Stimulated activated CD4-positive, alpha-beta T cell treated with anti-CD3 and anti-CD28 coated beads, Interleukin-12 subunit alpha, Interleukin-12 subunit beta, amount 100 ng/mL, for 4 hours (primary cell): Measurements from ENCODE around the gene ILK.

Experiments
- DNase-seq: peaks from one replicate; pipeline ENCODE4 v3.0.0-alpha.2; 2020

ILK gene

DNA sequence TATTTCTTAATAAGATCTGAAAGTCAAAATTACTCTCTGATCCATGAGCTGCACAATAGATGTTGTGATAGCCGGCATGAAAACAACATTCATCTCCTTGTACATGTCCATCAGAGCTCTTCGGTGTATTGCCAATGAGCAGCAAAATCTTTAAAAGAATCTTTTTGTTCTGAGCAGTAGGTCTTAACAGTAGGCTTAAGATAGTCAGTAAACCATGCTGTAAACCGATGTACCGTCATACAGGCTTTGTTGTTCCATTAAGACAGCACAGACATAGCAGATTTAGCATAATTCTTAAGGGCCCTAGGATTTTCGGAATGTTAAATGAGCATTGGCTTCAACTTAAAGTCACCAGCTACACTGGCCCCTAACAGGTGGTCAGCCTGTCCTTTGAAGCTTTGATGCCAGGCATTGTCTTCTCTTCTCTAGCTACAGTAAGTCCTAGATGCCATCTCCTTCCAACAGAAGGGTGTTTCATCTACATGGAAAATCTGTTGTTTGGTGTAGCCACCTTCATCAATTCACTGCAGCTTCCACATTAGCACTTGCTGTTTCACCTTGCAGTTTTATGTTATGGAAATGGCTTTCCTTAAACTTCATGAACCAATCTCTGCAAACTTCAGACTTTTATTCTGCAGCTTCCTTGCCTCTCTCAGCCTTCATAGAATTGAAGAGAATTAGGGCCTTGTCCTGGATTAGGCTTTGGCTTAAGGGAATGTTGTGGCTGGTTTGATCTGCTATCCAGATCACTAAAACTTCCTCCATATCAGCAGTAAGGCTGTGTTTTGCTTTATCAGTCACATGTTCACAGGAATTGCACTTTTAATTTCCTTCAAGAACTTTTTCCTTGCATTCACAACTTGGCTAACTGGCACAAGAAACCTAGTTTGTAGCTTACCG lies 28.5 kb upstream of the ILK start:
- DNase-seq = no peak

DNA sequence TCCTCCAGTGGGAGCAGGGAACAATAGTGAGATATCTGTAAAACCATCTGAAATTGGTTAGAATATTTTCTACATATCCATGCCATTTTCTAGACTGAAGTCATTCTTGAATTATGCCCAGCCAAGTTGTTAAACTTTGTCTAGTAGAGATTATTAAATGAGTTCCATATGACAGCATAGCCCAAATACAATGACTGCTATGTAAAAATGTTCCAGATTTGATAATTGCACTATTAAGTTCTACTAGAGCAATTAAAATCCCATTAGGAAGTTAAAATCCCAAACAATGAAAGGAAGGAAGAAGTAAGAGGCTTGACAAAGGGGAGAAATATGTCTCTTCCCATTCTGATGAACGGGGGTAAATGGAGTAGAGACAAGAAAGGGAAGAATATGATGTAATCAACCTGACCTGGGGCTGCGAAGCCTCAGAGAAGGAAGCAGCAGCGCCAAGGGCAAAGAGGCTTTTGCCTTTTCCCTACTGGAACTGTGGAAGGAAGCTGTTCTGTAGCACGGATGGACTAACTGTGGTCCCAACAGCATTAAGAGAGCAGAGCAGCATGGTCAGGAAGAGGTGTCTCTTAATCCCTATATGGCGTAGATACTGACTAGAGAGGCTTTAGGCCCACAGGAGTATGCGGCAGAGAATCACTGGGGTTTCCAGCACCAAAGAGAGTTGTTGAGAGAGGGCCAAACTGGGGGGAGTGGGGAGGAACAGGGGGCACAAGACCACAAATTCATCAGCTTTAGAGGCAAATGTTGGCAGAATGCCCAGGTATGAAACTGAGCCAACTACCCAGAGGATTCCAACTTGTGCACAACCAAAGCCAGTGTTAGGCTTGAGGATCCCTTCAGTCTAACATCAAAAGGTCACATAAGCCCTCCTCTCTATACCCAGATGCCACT lies 26.9 kb upstream of the ILK start:
- DNase-seq = no peak

DNA sequence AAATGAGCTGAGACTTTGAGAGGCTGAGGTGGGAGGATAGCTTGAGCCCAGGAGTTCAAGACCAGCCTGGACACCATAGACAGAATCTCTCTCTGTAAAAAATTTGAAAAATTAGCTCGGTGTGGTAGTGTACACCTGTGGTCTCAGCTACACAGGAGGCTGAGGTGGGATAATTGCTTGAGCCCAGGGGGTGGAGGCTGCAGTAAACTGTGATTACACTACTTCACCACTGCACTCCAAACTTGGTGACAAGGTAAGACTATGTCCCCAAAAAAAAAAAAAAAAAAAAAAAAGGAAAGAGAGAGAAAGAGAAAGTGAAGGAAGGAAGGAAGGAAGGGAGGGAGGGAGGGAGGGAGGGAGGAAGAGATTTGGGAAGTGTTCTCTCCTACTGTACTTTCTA lies 25.4 kb upstream of the ILK start:
- no peak for DNase-seq

GRCh38 chr11:6579681-6580080 lies 23.9 kb upstream of the ILK start:
- no peak for DNase-seq

DNA sequence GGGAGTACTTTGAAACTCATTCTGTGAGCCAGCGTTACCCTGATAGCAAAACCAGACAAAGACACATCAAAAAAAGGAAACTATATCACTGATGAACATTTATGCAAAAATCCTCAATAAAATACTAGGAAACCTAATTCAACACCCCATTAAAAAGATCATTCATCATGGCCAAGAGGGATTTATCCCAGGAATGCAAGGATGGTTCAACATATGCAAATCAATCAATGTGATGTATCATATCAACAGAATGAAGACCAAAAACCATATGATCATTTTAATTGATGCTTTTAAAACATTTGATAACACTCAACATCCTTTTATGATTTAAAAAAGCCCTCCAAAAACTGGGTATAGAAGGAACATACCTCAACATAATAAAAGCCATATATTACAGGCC lies 20.0 kb upstream of the ILK start:
- DNase-seq = no peak

DNA sequence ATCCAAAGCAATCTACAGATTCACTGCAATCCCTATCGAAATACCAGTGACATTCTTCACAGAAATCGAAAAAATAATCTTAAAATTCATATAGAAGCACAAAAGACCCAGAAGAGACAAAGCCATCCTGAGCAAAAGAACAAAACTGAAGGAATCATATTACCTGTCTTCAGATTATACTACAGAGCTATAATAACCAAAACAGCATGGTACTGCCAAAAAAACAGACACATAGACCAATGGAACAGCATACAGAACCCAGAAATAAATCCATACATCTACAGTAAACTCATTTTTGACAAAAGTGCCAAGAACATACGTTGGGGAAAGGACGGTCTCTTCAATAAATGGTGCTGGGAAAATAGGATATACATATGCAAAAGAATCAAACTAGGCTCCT lies 19.0 kb upstream of the ILK start:
- DNase-seq = no peak

- DNase-seq = no peak
Measured at GRCh38 chr11:6586434-6587359, 16.9 kb upstream of the ILK start.

GRCh38 chr11:6587360-6587953 lies 16.1 kb upstream of the ILK start:
- DNase-seq = no peak

GRCh38 chr11:6588018-6588417 lies 15.6 kb upstream of the ILK start:
- no peak for DNase-seq

- no peak for DNase-seq
Measured at GRCh38 chr11:6594142-6594768, 9.3 kb upstream of the ILK start.

DNA sequence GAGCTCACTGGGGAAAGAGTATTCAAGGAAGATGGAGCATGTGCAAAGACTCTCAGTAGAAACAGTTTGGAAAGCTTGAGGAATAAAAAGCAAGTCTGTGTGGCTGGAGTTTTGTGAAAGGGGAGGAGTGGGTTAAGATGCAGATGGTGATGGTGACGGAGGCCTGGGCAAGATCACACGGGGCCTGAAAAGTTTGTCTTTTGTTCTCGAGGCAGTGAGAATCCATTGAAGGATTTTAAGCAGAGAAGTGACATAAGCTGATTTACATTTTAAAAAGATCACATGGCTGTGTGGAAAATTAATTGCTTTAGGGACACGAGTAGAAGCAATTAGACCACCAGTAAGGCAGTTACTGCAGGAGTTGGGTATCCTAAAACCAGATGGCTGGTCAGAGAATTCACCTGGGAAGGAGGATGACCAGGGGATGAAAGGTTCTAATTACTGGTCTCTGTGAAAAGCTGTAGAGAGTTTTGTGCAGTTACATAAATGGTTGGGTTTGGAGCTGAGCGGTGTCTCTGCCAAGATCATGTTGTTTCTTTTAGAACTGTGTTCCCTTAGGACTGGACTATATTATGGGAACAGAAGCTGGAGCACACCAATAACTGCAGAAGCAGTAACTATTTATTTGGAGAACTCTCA lies 7.2 kb upstream of the ILK start:
- DNase-seq = no peak

DNA sequence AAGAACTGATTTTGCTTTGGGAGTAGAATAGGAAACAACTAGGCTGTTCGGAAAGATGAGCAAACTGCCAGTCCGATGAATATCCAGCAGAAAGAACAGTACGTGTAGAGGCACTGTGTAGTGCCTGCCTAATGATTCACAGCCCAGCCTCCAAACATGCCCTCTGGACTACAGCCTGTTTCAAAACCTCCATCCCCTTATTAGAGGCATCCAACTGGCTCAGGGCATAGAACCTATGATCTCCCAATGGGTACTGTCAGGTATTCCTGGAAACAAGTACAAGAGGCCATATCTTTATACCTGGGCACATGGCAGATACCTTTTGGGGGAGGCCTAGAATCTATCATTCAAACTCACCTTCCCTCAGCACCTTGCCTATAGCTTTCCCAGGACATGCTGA lies 5.0 kb upstream of the ILK start:
- DNase-seq = no peak

DNA sequence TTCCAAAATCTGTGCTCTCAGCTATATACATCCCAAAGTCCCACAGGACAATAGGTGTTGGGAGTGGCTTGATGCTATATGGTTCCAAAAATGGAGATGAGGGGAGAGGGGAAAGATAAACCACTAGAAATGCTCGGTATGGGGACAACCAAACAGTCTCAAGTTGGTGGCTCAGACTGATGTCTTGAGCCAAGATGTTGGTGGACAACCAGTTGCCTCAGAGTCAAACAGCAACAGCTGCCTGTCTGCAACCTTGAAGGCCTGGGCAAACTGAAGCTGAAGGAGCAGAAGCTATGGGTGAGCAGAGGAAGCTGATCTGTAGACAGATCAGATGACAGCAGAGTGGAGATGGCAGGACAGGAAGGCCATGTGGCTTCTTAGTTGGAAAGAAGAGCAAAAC lies 4.1 kb upstream of the ILK start:
- DNase-seq = no peak

DNA sequence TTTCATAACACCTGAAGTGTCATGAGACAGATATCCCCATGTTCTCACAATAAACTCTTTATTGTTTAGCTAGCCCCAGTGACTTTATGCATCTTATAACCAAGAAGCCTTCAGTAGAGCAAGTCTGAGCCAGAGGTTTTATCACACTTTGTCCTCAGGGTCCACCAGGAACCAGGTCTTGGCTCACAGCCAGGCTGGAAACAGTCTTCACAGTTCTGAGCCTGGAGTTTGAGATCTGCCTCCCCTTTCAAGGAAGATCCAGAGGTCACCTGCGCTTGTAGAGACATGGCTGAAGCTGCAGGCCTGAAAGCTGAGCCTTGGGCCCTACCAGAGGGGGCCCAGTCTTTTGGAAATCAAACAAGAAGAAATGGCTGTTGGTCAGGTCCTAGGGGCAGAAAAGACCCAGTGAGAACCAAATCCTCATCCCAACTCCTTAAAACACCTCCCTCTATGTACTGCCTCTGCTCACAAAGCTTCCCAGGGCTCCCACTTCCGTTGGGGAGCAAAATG lies 3.6 kb upstream of the ILK start:
- DNase-seq = no peak

- no peak for DNase-seq
Measured at GRCh38 chr11:6601041-6601461, 2.5 kb upstream of the ILK start.

- DNase-seq = no peak
Measured at GRCh38 chr11:6602096-6602940, 1.3 kb upstream of the ILK start.

DNA sequence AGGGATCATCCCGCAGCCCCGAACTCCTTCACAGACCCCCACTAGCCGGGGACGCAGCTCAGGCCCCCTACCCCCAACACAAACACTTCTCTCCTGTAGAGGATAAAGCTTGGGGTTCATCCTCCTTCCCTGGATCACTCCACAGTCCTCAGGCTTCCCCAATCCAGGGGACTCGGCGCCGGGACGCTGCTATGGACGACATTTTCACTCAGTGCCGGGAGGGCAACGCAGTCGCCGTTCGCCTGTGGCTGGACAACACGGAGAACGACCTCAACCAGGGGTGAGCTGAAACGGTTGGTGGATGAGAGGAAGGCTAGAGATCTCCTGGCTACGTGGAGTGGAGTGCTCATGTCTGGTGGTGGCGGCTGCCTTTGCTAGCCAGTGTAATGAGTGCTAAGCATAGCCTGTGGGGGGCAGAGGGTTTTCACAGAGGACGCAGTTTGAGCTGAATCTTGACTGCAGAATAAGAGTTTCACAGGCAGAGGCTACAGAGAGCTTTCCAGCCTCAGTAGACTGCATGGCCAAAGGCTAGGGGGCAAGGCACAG lies 580 bp downstream of the ILK start:
- DNase-seq = peak; percentile 40

GRCh38 chr11:6604790-6605189 lies 1.2 kb downstream of the ILK start:
- DNase-seq = no peak

DNA sequence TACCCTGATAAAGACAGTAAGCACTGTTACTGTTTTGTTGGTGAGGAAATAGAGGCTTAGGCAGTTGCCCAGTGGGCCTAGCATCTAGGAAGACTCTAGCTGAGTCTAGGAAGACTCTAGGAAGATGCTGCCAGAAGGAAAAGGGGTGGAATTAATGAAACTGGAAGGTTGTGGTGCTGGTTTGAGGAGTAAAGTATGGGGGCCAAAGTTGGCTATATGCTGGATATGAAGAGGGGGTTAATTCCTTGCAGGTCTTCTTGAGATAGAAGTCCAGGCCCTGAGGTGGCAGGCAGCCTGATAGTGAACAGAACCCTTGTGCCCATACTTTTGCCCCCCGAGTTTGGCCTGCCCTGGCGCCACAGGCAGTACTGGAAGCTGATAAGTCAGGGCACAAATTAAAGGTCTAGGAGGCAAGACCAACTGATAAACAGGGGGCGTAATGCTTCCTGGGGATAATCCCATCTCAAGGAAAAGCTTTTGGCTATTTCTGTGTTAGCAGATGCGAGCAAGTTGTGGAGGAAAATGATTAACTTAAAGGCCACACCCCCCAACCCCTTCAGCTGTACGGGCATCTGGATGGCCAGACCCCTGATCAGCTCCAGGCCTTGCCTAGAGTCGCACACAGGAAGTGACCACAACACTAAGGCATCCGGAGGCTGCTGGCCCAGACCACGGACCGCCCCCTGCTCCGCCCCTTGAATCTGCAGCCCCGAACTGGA lies 3.1 kb downstream of the ILK start:
- DNase-seq = no peak
